Measurements from ENCODE around the gene CTXND2.
A peak's percentile ranks its signal among the peaks of the same experiment; 100 is the strongest.
"Not testable (repeated sequence)": the region's sequence is repeated elsewhere in the genome, so short reads cannot be mapped to it uniquely, and the experiment has no call there.

The CTXND2 gene

GRCh38 chr1:150893336-150893913 lies 6.5 kb downstream of the CTXND2 start:
- no peak for DNase-seq

GRCh38 chr1:150895618-150896017 lies 8.7 kb downstream of the CTXND2 start:
- no peak for DNase-seq

GRCh38 chr1:150899795-150900194 lies 12.9 kb downstream of the CTXND2 start:
- not testable (repeated sequence) for DNase-seq

- no peak for DNase-seq
Measured at GRCh38 chr1:150902346-150902745, 15.4 kb downstream of the CTXND2 start.

- no peak for DNase-seq
Measured at GRCh38 chr1:150902751-150903150, 15.8 kb downstream of the CTXND2 start.

- no peak for DNase-seq
Measured at GRCh38 chr1:150905301-150905700, 18.4 kb downstream of the CTXND2 start.

- DNase-seq, result no peak
Measured at GRCh38 chr1:150906329-150906728, 19.4 kb downstream of the CTXND2 start.

GRCh38 chr1:150906813-150907212 lies 19.9 kb downstream of the CTXND2 start:
- DNase-seq, result no peak

GRCh38 chr1:150909585-150910180 lies 22.7 kb downstream of the CTXND2 start:
- DNase-seq, result no peak

- DNase-seq, result no peak
Measured at GRCh38 chr1:150912623-150913022, 25.7 kb downstream of the CTXND2 start.

GRCh38 chr1:150917387-150917786 lies 30.5 kb downstream of the CTXND2 start:
- no peak for DNase-seq

GRCh38 chr1:150922519-150922975 lies 35.6 kb downstream of the CTXND2 start:
- DNase-seq, result peak; percentile 47

GRCh38 chr1:150925080-150925479 lies 38.1 kb downstream of the CTXND2 start:
- DNase-seq, result no peak

GRCh38 chr1:150926097-150926741 lies 39.3 kb downstream of the CTXND2 start, which contains the start of gene SETDB1:
SETDB1 (plus strand) TSS chr1:150926363; CDS start chr1:150927715, 1,352 bp downstream.
- peak; percentile 99 for DNase-seq

GRCh38 chr1:150927624-150928023 lies 40.7 kb downstream of the CTXND2 start:
- no peak for DNase-seq

GRCh38 chr1:150928286-150928685 lies 41.4 kb downstream of the CTXND2 start:
- DNase-seq, result no peak

- not testable (repeated sequence) for DNase-seq
Measured at GRCh38 chr1:150928775-150929174, 41.8 kb downstream of the CTXND2 start.

- no peak for DNase-seq
Measured at GRCh38 chr1:150931773-150932172, 44.8 kb downstream of the CTXND2 start.

- DNase-seq, result no peak
Measured at GRCh38 chr1:150944856-150945255, 57.9 kb downstream of the CTXND2 start.

- no peak for DNase-seq
Measured at GRCh38 chr1:150954708-150955107, 67.8 kb downstream of the CTXND2 start.

- no peak for DNase-seq
Measured at GRCh38 chr1:150955280-150955679, 68.3 kb downstream of the CTXND2 start.

- DNase-seq, result no peak
Measured at GRCh38 chr1:150957666-150958065, 70.7 kb downstream of the CTXND2 start.

- no peak for DNase-seq
Measured at GRCh38 chr1:150960646-150961045, 73.7 kb downstream of the CTXND2 start.

GRCh38 chr1:150961756-150962155 lies 74.8 kb downstream of the CTXND2 start:
- DNase-seq, result no peak
